SIG-M5 treated with dmso at 0.1 percent for 504 hours (cell line): ENCODE results near the gene PIGX.

Source experiments
- DNase-seq: peaks from one replicate; lab custom pipeline; 2025; ENCODE audit not compliant: unreplicated experiment; lab: John Stamatoyannopoulos, UW

Gene PIGX

DNA sequence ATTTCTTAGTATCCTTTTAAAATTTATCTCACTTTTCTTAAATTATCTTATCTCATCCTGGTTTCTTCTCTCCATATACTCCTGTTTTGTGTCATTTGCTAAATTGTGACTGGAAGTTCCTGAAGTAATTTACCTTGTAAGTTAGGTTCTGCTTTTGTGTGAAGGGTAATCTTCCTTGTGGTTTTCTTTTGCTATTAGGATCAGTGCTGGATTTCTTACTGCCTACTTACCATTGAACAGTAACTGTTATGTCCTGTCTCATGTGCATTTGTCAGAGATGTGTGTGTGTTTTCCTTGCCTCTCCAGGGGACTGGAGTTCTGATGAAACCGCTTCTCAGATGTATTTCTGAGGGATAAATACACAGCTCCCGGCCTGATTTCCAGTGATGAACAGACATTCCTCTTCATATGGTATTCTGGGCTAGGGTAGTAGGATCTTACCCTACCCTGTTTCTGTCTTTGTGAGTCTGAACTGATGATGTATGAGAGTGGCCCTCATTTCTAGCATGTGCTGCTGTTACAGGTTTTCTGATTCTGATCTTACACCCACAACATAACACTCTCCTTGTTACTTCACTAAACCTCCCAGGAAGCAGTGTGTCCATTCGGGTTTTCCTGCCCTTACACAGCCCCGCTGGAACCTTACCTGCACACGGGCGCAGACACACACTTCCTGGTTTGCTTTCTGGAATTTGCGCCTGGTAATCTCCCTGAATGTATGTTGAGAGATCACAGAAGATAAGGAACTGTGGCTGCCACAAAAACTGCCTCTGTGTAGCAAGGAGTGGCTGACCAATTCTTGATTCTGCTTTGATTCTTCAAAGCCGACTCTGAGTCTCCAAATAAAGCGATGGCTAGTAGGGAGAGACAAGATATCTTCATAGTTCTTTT, 42.2 kb downstream of the PIGX start:
- DNase-seq, result peak; percentile 37

DNA sequence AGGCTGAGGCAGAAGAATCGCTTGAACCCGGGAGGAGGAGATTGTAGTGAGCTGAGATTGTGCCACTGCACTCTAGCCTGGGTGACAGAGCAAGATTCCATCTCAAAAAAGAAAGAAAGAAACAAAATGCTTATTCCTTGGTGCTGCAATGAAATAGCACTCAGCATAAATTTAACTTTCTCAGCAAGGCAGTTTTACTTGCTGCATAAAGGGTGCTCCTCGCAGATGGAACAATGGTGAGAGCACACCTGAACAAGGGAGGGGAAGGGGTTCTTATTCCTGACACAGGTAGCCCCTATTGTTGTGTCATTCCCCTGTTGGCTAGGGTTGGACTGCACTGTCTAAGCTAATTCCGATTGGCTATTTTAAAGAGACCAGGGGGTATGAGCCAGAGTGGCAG, 44.6 kb downstream of the PIGX start:
- DNase-seq, result no peak

DNA sequence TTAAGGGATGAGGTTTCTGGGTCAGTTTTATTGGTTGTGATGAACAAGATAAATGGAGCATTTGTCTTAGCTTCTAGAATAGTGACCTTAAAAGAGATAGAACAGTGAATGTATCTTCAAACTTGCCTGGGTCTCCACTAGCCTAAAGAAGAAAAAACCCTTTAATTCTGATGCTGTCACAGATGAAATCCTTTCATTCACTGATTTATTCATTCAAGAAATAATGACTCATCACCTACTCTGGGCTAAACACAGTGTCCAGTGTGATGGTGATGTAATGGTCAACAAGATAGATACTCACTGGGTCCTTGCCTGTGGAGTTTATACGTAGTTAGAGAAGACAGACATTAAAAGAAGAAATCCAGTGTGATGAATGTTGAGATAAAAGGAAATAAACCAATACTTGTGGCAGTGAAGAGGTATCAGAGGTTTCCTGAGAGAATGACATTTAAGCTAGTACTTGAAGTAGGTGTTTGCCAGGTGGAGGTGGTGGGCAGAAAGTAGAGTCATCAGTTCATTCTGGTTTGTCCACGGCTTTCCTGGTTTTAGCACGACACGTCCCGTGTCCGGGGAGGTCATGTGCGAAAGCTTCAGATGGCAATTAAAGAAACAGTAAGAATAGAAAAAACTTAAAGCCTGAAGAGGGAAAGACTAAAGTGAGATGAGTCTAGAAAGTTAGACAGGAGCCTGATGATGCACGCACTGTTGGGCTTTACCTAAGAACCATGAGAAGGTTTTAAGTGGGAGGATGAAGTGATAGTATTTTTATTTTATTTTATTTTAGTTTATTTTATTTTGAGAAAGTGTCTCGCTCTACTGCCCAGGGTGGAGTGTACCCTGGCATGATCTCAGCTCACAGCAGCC, 45.9 kb downstream of the PIGX start:
- no peak for DNase-seq

DNA sequence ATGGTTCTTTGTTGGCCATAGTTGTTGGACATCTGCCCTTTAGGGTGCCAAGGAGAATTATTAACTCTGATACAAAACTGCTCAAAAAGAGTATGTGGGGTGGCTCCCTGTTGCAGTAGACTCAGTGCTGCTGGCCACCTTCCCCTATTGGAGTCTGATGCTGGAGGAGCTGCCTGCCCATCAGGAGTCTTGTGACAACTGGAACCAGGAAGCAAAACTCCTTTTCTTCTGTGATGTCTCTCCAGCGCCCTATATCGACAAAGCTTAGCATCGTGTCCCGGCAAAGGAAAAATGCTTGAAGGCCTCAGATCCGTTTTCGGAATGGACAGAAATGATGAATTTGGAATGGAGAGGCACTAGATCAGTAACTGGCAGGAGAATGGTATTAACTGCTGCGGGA, 51.0 kb downstream of the PIGX start:
- DNase-seq, result no peak

DNA sequence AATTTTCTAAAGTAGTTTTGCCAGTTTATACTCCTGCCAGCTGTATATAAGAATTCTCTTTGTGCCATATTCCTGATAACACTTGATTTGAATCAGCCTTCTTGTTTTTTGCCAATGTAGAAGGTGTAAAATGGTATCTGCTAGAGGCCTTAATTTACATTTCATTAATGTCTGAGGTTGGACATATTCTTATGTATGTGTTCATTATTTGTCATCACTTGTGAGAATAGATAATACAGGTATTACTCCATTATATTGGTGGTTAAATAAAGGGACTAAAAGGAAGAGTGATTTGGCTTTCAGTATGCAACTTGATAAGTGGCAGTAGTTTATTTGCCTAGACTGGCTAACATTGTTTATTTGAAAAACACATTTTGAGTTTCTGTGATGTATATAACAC, 53.3 kb downstream of the PIGX start:
- DNase-seq, result no peak

DNA sequence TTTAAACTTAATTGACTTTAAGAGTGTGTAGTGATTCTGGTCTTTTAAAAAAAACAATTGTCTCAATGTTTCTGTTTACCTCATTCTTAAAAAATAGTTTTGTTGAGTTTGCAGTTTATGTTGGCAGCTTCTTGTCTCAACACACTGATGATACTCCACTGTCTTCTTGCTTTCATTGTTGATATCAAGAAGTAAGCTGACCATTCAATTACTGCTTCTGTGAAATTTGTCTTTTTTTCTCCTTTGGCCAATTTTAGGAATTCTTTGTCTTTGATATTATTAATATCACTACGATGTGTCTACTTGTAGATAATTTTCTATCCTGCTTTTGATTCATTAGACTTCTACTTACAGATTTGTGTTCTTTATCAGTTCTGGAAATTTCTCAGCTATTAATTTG, 58.9 kb downstream of the PIGX start:
- no peak for DNase-seq

DNA sequence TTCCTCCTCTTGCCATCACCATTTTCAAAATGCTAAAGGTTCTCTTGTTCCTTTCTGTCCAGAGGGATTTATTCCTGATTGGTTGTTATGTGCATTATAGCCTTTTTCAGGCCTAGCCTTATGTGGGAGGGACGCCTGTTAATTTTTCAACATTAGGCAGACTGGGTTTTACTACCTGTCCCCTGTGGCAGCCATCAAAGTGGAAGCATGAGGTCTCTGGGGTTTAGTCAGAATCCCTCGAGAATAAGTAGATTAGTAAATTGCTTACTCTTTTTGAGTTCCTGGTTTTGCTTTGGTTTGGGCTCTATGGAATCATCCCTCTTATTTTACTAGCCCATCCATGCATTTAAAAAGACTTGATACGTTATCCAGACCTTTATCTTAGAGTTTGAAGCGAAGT, 59.9 kb downstream of the PIGX start:
- no peak for DNase-seq

DNA sequence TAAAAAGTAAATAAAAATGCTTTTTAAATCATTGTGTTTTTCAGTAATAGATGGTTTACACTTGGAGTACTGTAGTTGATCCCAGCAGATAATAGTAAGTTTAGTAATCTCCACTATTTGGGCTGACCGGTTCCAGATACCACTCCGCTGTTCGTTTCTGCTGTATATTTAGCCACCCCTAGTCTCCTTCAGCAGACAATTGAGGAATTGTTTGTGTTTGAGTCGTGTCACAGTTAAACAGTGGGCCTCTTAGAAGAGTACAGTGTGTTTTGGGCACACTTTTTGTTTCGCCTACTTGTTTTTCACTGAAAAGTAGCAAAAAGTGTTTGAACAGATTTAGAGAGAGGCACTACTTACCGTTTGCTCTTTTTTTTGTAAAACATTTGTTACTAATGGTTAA, 60.7 kb downstream of the PIGX start:
- no peak for DNase-seq

DNA sequence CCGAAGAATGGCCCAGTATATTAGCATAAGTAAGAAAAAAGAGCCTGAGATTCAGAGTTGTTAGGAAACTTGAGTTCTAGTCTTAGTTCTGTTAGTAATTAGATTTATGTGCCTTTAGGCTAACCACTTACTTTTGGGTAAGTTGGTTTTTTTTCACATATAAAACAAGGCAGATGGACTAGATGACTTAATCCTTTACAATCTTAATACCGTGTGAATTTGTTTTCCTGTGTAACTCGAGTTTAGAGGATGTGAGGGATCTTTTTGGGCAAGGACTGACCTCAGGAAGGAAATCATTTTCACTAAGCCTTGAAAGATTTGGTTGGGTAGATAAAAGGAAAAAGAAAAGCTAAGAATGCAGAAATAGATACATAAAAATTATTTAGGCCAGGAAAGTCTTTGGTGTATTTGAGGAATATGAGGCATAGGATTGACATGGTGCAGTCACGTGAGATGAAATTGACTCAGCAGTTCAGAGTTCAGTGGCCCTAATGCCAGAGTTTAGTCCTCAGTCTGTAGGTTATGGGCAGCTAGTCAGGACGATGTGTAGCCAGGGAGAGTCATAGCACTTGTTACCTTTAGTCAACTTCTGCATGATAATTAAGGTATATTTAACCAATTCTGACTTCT, 62.1 kb downstream of the PIGX start:
- no peak for DNase-seq

DNA sequence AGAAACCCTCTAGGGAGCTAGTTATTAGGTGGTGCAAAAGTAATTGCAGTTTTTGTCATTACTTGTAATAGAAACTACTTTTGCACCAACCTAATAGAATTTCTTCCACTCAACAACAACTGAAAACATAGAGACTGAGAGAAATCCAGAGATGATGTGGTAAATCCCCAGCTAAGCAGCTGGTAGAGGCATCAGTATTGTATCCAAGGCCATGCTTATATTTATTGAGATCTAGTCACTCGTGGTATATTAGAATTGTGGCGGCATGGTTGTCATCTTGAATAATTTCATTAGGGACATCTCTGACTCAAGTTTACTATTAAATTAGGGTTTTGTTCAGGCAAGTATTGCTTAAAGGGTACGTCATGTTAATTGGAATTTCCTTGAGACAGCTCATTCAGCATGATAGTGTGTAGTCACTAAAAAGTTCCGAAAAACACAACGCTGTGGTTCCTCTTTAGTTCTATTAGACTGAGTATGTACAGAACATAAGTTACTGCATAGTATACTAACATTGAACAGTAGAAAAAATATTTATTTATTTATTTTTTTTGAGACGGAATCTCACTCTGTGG, 62.8 kb downstream of the PIGX start:
- no peak for DNase-seq

DNA sequence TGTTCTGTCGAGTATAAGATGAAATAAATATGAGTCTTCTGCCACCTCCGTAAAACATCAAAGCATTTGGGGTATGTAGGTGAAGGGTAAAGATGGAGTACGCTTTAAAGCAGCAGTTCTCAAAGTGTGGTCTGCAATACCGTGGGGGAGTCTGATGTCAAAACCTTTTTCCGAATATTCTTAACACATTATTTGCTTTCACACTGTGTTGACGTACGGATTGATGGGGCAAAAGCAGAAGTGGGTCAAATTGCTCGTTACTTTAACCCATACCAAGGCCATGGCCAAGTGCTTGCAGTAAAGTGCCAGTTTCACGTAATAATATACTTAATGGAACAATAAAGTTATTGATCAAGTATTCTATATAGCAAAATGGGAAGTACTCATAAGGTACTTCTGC, 63.8 kb downstream of the PIGX start:
- peak; percentile 20 for DNase-seq

DNA sequence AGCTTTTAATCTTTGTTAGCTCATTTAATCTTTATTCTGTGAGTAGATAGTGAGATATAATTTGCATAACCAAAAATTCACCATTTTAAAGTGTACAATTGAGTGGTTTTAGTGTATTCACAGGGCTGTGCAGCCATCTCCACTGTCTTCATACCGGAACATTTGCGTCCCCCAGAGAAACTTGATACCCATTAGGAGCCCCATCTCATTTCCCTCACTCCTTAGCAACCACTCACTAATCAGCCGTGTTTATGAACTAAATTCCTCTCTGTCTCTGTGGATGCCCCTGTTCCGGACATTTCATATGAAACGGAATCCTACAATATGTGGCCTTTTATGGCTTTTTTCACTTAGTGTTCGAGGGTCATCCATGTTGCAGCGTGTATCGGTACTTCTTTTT, 65.7 kb downstream of the PIGX start:
- no peak for DNase-seq

DNA sequence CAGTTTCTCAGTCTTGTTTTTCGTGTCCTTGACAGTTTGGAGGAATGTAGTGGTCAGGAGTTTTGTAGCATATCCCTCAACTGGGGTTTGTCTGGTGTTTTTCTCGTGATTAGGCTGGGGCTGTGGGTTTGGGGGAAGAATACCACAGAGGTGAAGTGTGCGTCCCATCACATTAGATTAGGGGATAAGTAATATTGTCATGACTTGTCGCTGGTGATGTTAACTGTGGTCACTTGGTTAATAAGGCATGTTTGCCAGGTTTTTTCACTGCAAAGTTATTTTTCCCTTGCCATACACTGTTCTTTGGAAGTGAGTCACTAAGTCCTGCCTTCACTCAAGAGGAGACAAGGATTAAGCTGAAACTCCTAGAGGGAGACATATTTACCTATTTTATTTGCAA, 66.6 kb downstream of the PIGX start:
- no peak for DNase-seq

DNA sequence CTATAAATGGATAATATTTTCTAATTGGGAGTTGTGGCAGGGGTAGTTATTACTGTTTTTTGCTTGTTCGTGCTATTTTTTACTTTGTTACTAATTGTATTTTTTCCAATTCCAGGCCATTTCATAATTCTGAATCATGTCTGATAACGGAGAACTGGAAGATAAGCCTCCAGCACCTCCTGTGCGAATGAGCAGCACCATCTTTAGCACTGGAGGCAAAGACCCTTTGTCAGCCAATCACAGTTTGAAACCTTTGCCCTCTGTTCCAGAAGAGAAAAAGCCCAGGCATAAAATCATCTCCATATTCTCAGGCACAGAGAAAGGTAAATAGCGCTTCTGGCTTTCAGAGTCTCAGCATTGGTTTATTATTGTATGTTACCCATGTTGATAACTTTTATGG, 70.3 kb downstream of the PIGX start:
- no peak for DNase-seq
